ENCODE results near the gene NOP14. TPM values are rescaled to one million over a fixed set of nuclear protein-coding genes. Genes with fewer than 3 reads are reported as not detected.

NOP14 gene
- total and polyA plus RNA-seq, 2 donors (not counting 3 experiments of a cell fraction or from before 2014, with no cell fraction given): 9.5 to 45.2 TPM

DNA sequence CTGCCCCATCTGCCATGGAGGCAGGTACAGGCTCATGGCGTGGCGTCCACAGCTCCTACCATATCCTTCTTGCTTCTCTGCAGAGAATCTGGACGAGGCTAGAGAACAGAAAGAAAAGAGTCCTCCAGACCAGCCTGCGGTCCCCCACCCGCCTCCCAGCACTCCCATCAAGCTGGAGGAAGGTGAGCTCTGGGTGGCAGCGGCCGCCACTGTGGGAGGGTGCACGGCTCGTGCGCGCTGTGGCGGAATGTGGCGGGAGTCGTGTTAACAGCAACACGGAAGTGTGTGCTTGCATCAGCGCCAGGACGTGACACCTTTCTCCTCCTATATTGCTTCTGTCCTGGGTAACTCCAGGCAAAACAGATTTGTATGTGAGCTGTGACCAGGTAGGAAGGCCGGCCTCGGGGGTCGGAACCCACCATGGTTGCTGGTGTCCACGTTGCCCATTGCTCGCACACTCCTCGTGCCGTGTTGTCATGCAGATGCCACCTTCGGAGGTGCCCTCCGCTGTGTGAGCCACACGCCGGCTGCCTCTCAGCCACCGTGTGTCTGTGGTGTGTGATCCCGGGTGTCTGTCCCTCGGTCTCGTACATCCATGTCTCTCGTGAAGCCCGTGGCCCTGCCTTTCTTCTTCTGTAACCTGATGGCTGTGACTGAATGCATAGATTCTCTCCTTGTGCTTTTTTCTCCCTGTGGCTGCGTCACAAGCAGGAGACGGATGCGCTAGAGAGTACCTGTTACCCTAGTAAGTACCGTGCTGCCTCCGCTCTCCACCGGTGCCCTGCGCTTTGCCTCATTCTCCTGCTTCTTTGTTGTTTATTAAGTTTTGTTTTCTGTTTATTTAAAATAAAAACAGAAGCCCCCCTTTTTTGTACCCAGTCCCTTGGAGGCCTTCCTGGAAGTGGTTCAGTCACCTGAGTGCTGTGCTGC, 37.0 kb downstream of the NOP14 start:
- no peaks in the 10 kb centered on the region for H3K27me3 ChIP-seq (ENCODE audit: control insufficient read depth in 2 of 2, insufficient read depth in 2 of 2, low read length in 2 of 2)
- FAIRE-seq: no peak
- no peaks in the 10 kb centered on the region for H3K79me2 ChIP-seq (ENCODE audit: control insufficient read depth, insufficient read depth, low read length)
- dilution Hi-C loops (cut with MboI; ENCODE audit: extremely low pct_ligation_motif_present, low sequenced_read_pairs): no loop called here
- intact Hi-C loops (cut with micrococcal nuclease): no loop called here
- no peak overlapping the region for H3K27ac ChIP-seq (ENCODE audit: insufficient read depth, low read depth, low read length)
- no peak for DNase-seq (ENCODE audit: low read depth, low spot score)
- H3K9ac ChIP-seq (replicated peaks; ENCODE audit: extremely low read depth, insufficient read depth, low read length): no peak overlapping the region
- H3K9me3 ChIP-seq (replicated peaks; ENCODE audit: control insufficient read depth, insufficient read depth, low read length): no peaks in the 10 kb centered on the region
- ChIA-PET CTCF (no interaction called here), POLR2A (no interaction called here)
- H3K4me2 ChIP-seq (ENCODE audit: insufficient read depth, low read length): no peak overlapping the region
- no peak overlapping the region for H2AFZ ChIP-seq (ENCODE audit: low read depth, low read length)
- peaks cover 3% of the 10 kb centered on the region for H3K4me1 ChIP-seq (ENCODE audit: control insufficient read depth, extremely low read depth, insufficient read depth, low read length)
- BruUV-seq (replicated peaks): no TSS peak
- H3K4me3 ChIP-seq (replicated peaks in 1 of 3; ENCODE audit: insufficient read depth in 1 of 3, low read depth in 1 of 3, low read length in 3 of 3): no peak overlapping the region
- peaks cover 6 to 57% of the 10 kb centered on the region in 2 experiments for H3K36me3 ChIP-seq (ENCODE audit: control insufficient read depth in 2 of 2, extremely low read depth in 1 of 2, insufficient read depth in 2 of 2, low read length in 2 of 2)
- TF ChIP-seq, protein P1, sequence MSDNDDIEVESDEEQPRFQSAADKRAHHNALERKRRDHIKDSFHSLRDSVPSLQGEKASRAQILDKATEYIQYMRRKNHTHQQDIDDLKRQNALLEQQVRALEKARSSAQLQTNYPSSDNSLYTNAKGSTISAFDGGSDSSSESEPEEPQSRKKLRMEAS (IDR thresholded peaks at IDR 0.05; ENCODE audit: insufficient read depth, insufficient read length): no peak
- TF ChIP-seq GATA2 (IDR thresholded peaks at IDR 0.05; ENCODE audit: insufficient read depth, insufficient read length, low read depth, low read length): no peak
- no peak for TF ChIP-seq FOS (IDR thresholded peaks at IDR 0.05; ENCODE audit: borderline replicate concordance, insufficient read depth, low read length)
- no peak for TF ChIP-seq MYC (IDR thresholded peaks at IDR 0.05; ENCODE audit: low read depth, low read length)
- no peak for TF ChIP-seq POLR2A (IDR thresholded peaks at IDR 0.05; ENCODE audit: low read depth, low read length)
- no peak for TF ChIP-seq EZH2 (IDR thresholded peaks at IDR 0.05; ENCODE audit: borderline replicate concordance, low read depth, low read length, severe bottlenecking)
- TF ChIP-seq, protein P2, sequence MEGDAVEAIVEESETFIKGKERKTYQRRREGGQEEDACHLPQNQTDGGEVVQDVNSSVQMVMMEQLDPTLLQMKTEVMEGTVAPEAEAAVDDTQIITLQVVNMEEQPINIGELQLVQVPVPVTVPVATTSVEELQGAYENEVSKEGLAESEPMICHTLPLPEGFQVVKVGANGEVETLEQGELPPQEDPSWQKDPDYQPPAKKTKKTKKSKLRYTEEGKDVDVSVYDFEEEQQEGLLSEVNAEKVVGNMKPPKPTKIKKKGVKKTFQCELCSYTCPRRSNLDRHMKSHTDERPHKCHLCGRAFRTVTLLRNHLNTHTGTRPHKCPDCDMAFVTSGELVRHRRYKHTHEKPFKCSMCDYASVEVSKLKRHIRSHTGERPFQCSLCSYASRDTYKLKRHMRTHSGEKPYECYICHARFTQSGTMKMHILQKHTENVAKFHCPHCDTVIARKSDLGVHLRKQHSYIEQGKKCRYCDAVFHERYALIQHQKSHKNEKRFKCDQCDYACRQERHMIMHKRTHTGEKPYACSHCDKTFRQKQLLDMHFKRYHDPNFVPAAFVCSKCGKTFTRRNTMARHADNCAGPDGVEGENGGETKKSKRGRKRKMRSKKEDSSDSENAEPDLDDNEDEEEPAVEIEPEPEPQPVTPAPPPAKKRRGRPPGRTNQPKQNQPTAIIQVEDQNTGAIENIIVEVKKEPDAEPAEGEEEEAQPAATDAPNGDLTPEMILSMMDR (IDR thresholded peaks at IDR 0.05; ENCODE audit: extremely low read depth in 1 of 2, insufficient read depth in 1 of 2, low read depth in 1 of 2, low read length in 2 of 2): no peak
- H3K9me1 ChIP-seq (replicated peaks; ENCODE audit: control insufficient read depth, extremely low read depth, insufficient read depth, low read length): no peaks in the 10 kb centered on the region
- H4K20me1 ChIP-seq (replicated peaks; ENCODE audit: control insufficient read depth, extremely low read depth, insufficient read depth, low read length): no peaks in the 10 kb centered on the region

Data from endothelial cell of umbilical vein (primary cell).